GM18526 (cell line): Measurements from ENCODE around the gene GRID1.

Experiments
- POLR2A ChIP-seq: IDR thresholded peaks from 3 replicates; pipeline ENCODE4 v1.6.1; 2011; ENCODE audit not compliant: insufficient read length; ENCODE audit errors: extremely low read depth

GRID1 gene

GRCh38 chr10:86188326-86188725 is 178.3 kb downstream of the GRID1 start:
- no peak for TF ChIP-seq POLR2A

DNA sequence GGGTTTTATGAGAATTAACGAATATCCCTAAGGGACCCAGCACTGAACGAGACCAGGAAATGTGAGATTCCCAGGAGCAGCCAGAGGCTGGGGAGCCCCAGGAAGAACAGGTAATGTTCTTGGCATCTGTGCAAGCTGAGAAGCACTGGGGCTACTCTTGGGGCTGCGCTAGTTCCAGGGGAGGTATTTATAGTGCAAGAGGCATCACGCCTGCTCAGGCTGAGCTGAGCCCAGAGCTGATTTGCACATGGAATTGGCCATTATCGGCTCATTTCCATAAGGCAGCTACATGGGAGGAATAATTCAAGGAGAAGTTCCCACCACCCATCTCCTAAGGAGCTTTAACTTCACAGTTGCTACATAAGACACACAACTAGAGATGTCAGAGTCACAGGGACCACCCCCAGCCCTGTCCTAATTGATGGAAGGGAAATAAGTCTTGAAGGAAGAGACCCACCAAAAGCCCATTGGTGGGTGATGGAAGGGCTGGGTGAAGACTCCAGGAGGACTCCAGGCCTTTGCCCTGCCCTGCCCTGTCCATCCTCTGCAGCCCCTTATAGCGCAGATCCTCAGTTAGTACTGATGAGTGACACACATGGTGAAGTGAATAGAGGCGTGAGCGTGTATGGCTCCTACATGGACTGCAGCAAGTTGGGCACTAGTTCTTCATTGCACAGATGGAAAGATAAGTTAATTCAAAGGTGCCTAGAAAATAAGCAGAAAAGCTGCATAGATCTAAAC is 178.9 kb downstream of the GRID1 start:
- TF ChIP-seq POLR2A, result no peak

- no peak for TF ChIP-seq POLR2A
Observed at GRCh38 chr10:86186633-86187032, 180.0 kb downstream of the GRID1 start.

GRCh38 chr10:86182595-86182994 is 184.0 kb downstream of the GRID1 start:
- no peak for TF ChIP-seq POLR2A

DNA sequence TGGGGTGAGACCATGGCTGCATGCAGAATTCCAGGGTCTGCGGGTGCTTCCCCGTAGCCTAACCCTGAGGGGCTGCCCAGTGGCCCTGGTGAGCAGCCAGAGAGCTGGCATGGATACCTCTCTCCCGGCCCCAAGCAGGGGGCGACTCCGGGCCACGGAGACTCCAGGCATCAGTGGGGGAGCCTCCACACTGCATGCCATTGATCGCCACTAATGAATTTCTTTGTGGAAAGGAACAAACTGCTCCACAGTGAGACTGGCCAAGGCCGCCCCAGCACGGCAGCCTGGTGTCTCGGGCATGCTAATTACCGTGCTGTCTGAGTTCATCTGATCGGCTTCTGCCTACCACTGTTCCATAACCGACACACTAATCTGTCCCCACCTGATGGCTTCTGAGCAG is 184.4 kb downstream of the GRID1 start:
- TF ChIP-seq POLR2A, result no peak

- TF ChIP-seq POLR2A, result no peak
Observed at GRCh38 chr10:86180861-86181260, 185.7 kb downstream of the GRID1 start.

DNA sequence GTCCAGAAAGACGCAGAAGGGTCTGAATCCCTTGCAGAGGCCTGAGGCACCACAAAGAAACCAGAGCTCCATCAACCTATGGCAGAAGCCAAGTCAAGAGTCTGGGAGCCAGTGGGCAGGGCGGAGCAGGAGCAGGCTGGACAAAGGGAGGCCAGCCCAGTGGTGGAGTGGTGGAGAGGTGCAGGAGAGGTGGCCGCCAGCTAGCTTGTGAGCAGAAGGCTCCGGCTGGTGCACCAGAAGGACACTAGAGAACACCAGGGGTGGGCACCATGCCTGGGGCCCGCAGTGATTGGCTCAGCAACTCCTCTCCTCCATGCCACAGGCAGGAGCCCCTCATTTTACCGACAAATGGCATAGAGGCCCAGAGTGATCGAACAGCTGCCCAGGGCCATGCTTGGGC is 186.6 kb downstream of the GRID1 start:
- no peak for TF ChIP-seq POLR2A

DNA sequence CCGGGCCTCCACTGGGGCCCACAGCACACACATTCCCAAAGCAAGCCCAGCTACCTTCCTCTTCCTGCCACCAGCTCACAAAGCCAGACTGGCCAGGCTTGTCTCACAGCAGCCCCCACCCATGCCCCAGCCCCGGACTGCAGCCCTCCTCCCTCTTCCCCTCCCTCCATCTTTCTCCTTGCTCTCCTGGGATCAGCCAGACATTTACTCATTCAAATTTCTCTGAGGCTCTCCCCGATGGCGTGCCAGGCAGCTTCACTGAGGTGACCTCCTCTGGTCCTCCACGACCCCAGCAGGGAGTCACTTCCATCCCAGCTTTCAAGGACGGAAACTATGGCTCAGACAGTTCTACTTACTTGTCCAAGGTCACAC is 187.5 kb downstream of the GRID1 start:
- no peak for TF ChIP-seq POLR2A

- no peak for TF ChIP-seq POLR2A
Observed at GRCh38 chr10:86178401-86179152, 188.0 kb downstream of the GRID1 start.

GRCh38 chr10:86177537-86178155 is 188.9 kb downstream of the GRID1 start:
- no peak for TF ChIP-seq POLR2A

- TF ChIP-seq POLR2A, result no peak
Observed at GRCh38 chr10:86176850-86177536, 189.6 kb downstream of the GRID1 start.

GRCh38 chr10:86172301-86172700 is 194.3 kb downstream of the GRID1 start:
- TF ChIP-seq POLR2A, result no peak

GRCh38 chr10:86170255-86171108 is 196.1 kb downstream of the GRID1 start:
- TF ChIP-seq POLR2A, result no peak

- TF ChIP-seq POLR2A, result no peak
Observed at GRCh38 chr10:86169506-86170254, 196.9 kb downstream of the GRID1 start.
